ENCODE results near the gene PLTP. TPM values are rescaled to one million over a fixed set of nuclear protein-coding genes. Genes with fewer than 3 reads are reported as not detected.
A peak's percentile ranks its signal among the peaks of the same experiment; 100 is the strongest.

The PLTP gene
- total and polyA plus RNA-seq, 2 of the 13 experiments (the other 11 are each of a cell fraction or from before 2014, with no cell fraction given) = 16.9 to 28.6 TPM

DNA sequence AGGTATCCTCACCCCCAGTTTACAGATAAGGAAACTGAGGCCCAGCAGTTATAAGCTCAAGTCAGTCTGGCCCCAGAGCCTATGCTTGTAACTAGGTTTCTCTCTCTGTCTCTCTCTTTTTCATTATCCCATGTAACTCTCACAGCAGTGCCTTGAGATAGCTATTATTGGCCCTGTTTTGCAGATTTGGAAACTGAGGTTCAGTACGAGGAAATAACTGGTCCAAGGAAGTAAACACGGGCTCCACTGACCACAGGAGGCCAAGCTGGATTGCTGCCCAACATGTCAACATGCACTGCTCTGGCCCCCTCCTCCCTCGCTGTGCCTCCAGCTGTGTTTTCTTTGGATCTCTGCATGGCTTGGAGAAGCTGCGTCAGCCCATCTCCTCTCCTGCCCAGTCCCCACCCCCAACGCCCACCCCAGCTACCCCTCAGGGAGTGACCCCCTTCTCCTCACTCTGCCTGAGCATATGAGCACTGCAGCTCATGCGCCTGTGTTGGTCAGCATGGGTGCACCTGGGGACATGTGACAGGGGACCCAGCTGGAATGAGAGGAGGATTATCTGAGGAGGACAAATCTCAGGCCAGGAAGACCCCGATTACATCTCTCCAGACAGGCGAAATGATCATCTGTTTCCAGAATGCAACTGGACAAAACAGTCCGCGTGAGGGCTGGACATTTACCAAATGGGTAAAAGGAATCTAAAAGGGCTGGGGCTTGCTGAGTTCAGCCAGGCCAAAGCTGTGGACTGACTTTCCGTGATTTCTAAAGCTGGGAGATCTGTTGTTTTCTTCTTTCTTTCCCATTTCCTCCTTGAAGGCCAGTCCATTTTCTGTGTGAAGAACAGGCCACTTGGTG is 7.8 kb upstream of the PLTP start (continued):
- TF ChIP-seq, protein P1, sequence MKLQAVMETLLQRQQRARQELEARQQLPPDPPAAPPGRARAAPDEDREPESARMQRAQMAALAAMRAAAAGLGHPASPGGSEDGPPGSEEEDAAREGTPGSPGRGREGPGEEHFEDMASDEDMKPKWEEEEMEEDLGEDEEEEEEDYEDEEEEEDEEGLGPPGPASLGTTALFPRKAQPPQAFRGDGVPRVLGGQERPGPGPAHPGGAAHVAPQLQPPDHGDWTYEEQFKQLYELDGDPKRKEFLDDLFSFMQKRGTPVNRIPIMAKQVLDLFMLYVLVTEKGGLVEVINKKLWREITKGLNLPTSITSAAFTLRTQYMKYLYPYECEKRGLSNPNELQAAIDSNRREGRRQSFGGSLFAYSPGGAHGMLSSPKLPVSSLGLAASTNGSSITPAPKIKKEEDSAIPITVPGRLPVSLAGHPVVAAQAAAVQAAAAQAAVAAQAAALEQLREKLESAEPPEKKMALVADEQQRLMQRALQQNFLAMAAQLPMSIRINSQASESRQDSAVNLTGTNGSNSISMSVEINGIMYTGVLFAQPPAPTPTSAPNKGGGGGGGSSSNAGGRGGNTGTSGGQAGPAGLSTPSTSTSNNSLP (IDR thresholded peaks at IDR 0.05; ENCODE audit: low read depth, low read length) = no peak
- peak; percentile 97 for TF ChIP-seq FOXA3 (CRISPR knock-in tag; IDR thresholded peaks at IDR 0.05)
- peak; percentile 76 for TF ChIP-seq ZNF263 (CRISPR knock-in tag; IDR thresholded peaks at IDR 0.05)
- TF ChIP-seq ZNF546 (CRISPR knock-in tag; conservative IDR thresholded peaks at IDR 0.05) = no peak
- no peak for TF ChIP-seq RELA (CRISPR knock-in tag; IDR thresholded peaks at IDR 0.05)
- no peak for TF ChIP-seq TARDBP (CRISPR knock-in tag; IDR thresholded peaks at IDR 0.05)
- TF ChIP-seq JUN (CRISPR knock-in tag; IDR thresholded peaks at IDR 0.05) = no peak
- TF ChIP-seq, protein P2, sequence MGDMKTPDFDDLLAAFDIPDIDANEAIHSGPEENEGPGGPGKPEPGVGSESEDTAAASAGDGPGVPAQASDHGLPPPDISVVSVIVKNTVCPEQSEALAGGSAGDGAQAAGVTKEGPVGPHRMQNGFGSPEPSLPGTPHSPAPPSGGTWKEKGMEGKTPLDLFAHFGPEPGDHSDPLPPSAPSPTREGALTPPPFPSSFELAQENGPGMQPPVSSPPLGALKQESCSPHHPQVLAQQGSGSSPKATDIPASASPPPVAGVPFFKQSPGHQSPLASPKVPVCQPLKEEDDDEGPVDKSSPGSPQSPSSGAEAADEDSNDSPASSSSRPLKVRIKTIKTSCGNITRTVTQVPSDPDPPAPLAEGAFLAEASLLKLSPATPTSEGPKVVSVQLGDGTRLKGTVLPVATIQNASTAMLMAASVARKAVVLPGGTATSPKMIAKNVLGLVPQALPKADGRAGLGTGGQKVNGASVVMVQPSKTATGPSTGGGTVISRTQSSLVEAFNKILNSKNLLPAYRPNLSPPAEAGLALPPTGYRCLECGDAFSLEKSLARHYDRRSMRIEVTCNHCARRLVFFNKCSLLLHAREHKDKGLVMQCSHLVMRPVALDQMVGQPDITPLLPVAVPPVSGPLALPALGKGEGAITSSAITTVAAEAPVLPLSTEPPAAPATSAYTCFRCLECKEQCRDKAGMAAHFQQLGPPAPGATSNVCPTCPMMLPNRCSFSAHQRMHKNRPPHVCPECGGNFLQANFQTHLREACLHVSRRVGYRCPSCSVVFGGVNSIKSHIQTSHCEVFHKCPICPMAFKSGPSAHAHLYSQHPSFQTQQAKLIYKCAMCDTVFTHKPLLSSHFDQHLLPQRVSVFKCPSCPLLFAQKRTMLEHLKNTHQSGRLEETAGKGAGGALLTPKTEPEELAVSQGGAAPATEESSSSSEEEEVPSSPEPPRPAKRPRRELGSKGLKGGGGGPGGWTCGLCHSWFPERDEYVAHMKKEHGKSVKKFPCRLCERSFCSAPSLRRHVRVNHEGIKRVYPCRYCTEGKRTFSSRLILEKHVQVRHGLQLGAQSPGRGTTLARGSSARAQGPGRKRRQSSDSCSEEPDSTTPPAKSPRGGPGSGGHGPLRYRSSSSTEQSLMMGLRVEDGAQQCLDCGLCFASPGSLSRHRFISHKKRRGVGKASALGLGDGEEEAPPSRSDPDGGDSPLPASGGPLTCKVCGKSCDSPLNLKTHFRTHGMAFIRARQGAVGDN (CRISPR knock-in tag; IDR thresholded peaks at IDR 0.05) = peak; percentile 45
- TF ChIP-seq, protein P3, sequence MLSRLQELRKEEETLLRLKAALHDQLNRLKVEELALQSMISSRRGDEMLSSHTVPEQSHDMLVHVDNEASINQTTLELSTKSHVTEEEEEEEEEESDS (CRISPR knock-in tag; IDR thresholded peaks at IDR 0.05; ENCODE audit: borderline replicate concordance) = no peak
- TF ChIP-seq RCOR2 (CRISPR knock-in tag; IDR thresholded peaks at IDR 0.05) = peak; percentile 47; the same call in 1 of the 2 replicates
- TF ChIP-seq ZNF331 (CRISPR knock-in tag; IDR thresholded peaks at IDR 0.05) = 0 out of 2 replicates have a peak, but pooled peaks have one; percentile 18
- TF ChIP-seq, protein P4, sequence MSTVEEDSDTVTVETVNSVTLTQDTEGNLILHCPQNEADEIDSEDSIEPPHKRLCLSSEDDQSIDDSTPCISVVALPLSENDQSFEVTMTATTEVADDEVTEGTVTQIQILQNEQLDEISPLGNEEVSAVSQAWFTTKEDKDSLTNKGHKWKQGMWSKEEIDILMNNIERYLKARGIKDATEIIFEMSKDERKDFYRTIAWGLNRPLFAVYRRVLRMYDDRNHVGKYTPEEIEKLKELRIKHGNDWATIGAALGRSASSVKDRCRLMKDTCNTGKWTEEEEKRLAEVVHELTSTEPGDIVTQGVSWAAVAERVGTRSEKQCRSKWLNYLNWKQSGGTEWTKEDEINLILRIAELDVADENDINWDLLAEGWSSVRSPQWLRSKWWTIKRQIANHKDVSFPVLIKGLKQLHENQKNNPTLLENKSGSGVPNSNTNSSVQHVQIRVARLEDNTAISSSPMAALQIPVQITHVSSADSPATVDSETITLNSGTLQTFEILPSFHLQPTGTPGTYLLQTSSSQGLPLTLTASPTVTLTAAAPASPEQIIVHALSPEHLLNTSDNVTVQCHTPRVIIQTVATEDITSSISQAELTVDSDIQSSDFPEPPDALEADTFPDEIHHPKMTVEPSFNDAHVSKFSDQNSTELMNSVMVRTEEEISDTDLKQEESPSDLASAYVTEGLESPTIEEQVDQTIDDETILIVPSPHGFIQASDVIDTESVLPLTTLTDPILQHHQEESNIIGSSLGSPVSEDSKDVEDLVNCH (CRISPR knock-in tag; IDR thresholded peaks at IDR 0.05) = no peak
- no peak for TF ChIP-seq SP1 (IDR thresholded peaks at IDR 0.05)
- TF ChIP-seq SP1 (CRISPR knock-in tag; IDR thresholded peaks at IDR 0.05) = no peak
- no peak for TF ChIP-seq DMAP1 (CRISPR knock-in tag; IDR thresholded peaks at IDR 0.05)
- TF ChIP-seq ZNF776 (CRISPR knock-in tag; IDR thresholded peaks at IDR 0.05) = no peak
- no peak for TF ChIP-seq YEATS4 (CRISPR knock-in tag; IDR thresholded peaks at IDR 0.05; ENCODE audit: borderline replicate concordance)
- no peak for TF ChIP-seq FOXP1 (IDR thresholded peaks at IDR 0.05)
- peak; percentile 65 for TF ChIP-seq FOXP1 (CRISPR knock-in tag; IDR thresholded peaks at IDR 0.05)
- TF ChIP-seq FOXK1 (CRISPR knock-in tag; IDR thresholded peaks at IDR 0.05; ENCODE audit: borderline replicate concordance, low read depth) = peak; percentile 97; the same call in 1 of the 2 replicates
- TF ChIP-seq KDM5B (CRISPR knock-in tag; IDR thresholded peaks at IDR 0.05; ENCODE audit: borderline replicate concordance) = no peak
- TF ChIP-seq ZNF335 (CRISPR knock-in tag; IDR thresholded peaks at IDR 0.05) = no peak
- peak; percentile 94 for TF ChIP-seq ZMYM3 (CRISPR knock-in tag; IDR thresholded peaks at IDR 0.05)
- TF ChIP-seq, protein P5, sequence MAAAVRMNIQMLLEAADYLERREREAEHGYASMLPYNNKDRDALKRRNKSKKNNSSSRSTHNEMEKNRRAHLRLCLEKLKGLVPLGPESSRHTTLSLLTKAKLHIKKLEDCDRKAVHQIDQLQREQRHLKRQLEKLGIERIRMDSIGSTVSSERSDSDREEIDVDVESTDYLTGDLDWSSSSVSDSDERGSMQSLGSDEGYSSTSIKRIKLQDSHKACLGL (CRISPR knock-in tag; IDR thresholded peaks at IDR 0.05) = no peak

Measured in HepG2 (cell line).